ENCODE measurements around the gene ISY1.
"Not testable (repeated sequence)": the region's sequence is repeated elsewhere in the genome, so short reads cannot be mapped to it uniquely, and the experiment has no call there.

The ISY1 gene

DNA sequence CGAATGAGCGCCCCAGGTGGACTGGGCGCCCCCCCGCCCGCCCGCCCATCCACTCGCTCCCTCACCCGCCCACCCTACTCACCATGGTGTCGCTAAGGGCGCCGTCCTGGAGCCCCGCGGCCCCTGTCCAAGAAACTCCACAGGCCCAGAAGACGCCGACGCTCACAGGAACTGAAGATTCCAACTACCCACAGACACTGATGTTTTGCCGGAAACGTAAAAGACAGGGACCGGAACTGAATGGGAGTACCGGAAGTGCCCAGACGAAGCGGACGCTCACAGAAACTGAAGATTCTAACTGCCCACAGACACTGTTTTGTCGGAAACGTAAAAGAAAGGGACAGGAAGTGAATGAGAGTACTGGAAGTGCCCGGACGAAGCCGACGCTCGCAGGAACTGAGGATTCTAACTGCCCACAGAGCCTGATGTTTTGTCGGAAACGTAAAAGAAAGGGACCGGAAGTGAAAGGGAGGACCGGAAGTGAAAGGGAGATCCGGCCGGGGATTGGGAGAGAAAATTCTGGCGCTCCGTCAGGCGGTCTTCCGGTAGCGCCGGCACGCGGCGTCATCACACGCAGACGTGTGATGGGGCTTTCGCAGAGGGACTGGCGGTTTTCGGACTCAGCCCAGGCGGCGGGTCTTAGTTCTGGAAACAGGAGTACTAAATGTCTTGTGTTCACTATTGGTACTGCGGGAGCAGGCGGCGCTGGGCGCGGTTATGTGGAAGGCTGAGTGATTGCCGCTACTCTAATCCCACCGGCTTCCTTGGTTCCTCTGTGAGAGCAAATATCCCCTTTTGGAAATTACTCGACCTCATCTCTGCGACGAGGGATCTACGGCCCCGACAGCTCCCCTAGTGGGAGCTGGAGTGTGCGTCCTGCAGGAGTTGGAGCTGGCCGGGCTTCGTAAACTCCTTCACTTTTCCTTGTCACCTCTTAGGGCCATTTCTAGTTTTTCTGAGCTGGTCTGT lies at the start of gene ISY1:
Gene ISY1 (minus strand): TSS at position 173 of the 969 bp plus-strand sequence. CDS start 88 bp downstream, at position 85.
- DNase-seq (ENCODE audit: low spot score): peak; percentile 97

DNA sequence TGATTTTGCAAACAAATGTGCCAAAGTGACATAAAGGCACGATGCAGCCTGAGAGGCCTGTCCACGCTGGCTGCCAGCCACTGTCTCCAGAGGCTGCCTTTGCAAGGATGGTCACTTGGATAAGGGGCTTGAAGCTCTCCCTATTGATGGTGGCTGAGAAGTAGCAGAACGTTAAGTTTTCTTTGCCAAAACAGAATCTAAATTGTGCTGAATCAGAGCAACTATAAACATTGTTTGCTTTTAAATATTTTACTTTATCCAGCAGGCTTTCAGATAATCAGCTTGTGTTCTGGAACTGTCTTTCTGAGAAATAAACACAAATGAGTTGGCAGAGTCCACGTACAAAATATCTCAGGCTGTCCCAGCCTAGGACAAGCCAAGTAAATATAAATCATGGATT lies 46.6 kb upstream of the ISY1 start:
- no peak for DNase-seq (ENCODE audit: low spot score)

- no peak for DNase-seq (ENCODE audit: low spot score)
These were observed 44.4 kb upstream of the ISY1 start for GRCh38 chr3:129205109-129205832.

- no peak for DNase-seq (ENCODE audit: low spot score)
These were observed 43.6 kb upstream of the ISY1 start for GRCh38 chr3:129204473-129204872.

DNA sequence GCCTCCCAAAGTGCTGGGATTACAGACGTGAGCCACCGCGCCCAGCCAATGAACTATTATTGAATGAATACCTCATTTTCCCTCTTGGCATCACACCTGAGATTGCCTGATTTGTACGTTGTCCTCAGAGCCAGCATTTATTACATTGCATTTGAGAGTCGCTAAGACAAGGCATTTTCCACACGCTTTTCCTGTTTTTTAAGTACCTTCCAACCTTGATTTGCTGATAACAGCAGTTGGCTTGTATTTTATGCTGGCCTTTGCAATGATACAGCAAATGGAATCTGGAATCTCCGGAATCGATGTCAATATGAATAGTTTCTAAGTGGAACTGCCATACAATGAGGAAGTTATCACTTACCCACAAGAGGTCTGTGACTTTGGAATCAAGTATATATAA lies 38.5 kb upstream of the ISY1 start:
- no peak for DNase-seq (ENCODE audit: low spot score)

- DNase-seq (ENCODE audit: low spot score): no peak
These were observed 36.5 kb upstream of the ISY1 start for GRCh38 chr3:129197321-129197720.

DNA sequence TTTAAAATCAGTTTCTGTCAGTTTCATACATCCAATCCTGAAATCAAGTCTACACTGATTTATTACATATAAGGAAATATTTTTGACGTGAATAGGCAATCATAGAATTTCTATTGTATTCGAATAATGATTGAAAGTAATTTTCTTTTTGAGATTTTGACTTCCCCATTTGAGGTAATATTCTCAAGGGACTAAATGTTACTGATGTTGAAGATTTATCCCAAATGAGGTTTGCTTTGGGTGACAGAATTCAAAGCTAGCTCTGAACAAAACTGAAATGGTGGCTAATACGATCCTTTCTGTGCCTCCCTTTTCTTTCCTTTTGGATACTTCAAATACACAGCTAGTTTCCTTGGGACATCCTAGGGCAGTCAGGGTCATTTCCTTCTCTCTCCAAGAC lies 35.7 kb upstream of the ISY1 start:
- no peak for DNase-seq (ENCODE audit: low spot score)

- no peak for DNase-seq (ENCODE audit: low spot score)
These were observed 34.9 kb upstream of the ISY1 start for GRCh38 chr3:129195731-129196256.

GRCh38 chr3:129189793-129190192 lies 28.9 kb upstream of the ISY1 start:
- not testable (repeated sequence) for DNase-seq (ENCODE audit: low spot score)

GRCh38 chr3:129187857-129188256 lies 27.0 kb upstream of the ISY1 start:
- no peak for DNase-seq (ENCODE audit: low spot score)

DNA sequence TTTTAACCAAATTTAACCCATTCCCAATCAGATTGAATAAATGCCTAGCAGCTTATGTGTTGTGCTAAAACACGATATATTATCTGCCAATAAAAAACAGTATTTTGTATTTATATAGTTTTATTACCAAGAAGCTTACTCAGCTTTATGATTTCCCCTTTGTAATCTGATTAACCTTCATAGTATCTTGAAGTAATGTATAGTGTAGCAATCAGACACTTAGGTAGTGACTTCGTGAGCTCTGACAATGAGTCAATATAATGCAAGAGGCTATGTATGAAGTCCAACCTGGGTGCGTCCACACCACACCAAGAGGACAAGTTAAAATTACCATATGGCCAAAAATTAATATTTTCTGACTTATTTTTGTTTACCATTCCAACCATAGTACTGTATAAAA lies 24.9 kb upstream of the ISY1 start:
- DNase-seq (ENCODE audit: low spot score): no peak

- DNase-seq (ENCODE audit: low spot score): not testable (repeated sequence)
These were observed 24.1 kb upstream of the ISY1 start for GRCh38 chr3:129184784-129185542.

DNA sequence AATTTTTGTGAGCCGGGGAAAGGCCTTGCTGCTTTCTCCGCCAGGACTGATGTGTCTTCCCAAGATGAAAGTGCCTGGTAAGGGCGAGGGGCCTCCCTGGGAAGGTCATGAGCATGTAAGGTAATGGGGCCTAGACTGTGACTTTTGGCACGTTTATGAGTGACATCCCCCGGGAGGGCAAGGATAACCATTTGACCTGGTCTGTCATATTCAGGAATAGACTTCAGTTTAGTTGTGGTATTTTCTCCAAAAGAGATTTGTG lies 23.5 kb upstream of the ISY1 start:
- no peak for DNase-seq (ENCODE audit: low spot score)

DNA sequence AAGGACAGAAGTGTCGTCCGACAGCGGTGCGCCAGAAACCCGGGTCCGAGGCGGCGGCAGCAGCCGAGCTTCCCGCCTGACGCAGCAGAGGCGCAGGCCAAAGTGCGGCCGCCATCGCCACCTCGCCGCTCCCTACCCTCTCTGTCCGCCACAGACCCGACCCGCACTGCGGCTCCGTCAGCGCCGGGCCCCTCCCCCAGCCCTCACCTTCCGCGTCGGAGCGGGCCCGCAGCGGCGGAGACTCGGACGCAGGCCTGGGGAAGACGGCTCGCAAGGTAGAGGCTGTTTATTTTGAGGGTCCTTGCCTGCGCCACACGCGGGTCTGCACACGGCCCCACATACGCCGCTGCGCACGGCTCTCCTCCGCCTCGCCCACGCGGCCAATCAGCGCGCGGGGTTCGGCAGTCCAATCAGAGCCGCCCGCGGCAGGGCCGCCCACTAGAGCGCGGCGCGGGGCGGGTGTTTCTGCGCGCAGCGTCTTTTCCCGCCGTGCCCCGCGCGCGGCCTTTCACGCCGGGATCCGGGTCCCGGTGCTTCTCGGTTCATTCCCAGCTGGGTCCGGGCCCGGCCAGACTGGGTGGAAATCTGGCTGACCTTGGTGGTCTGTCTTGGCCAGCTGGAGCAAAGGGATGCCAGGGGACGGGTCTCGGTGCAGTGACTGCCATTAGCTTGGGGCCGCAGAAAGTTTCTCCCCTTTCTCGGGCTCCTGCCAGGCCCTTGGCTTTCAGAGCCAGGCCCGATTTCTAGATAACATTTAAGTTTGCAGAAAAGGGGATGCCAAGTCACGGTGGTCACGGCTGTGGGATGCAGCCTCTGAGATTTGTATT lies 22.9 kb upstream of the ISY1 start, which contains the start of gene CNBP:
Gene CNBP (minus strand): TSS at position 328 of the 827 bp plus-strand sequence. CDS start 12,139 bp downstream, outside the sequence.
- DNase-seq (ENCODE audit: low spot score): peak; percentile 91

GRCh38 chr3:129182390-129183185 lies 21.7 kb upstream of the ISY1 start:
- DNase-seq (ENCODE audit: low spot score): peak; percentile 31

DNA sequence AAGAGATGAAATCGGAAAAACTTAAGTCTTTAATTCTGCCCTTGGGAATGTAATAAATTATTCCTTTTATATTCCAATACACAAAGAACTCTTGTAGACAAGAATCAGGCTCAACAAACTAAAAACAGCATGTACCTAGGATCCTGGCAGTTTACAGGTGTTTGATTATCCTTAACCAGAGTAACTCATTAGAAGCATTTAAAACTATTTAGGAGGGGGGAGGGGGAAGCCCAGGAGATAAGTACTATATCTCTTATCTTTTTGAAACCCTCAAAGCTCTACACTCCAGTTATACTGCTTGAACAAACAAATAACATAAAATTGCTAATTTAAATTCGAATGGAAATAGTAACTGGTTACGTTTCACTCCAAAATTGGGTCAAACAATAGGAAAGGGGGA lies 21.0 kb upstream of the ISY1 start:
- DNase-seq (ENCODE audit: low spot score): peak; percentile 24

DNA sequence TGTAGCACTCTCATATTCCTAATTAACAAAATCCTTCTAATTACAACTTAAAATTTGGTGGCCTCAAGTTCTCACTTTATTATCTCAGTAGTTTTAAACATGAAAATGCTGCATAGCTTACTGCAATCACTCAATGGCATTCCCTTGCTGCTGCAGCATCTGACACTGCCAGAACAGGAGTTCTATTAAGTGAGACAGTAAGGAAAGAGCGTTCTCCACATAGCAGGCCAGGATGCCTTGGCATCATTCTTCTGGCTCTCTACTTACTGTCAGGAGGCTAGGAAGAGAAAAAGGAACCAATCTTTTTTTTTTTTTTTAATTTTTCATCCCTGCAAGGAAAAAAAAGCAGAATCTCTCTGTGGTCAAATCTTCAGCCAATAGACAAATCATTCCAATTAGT lies 19.6 kb upstream of the ISY1 start:
- no peak for DNase-seq (ENCODE audit: low spot score)

GRCh38 chr3:129176051-129176450 lies 15.2 kb upstream of the ISY1 start:
- no peak for DNase-seq (ENCODE audit: low spot score)

GRCh38 chr3:129173725-129174124 lies 12.9 kb upstream of the ISY1 start:
- no peak for DNase-seq (ENCODE audit: low spot score)

- no peak for DNase-seq (ENCODE audit: low spot score)
These were observed 12.3 kb upstream of the ISY1 start for GRCh38 chr3:129173206-129173605.

Measured in hematopoietic multipotent progenitor cell treated with erythropoietin and hydrocortisone succinate and interleukin-3 and kit ligand, for 17 days (in vitro differentiated cells).